Measurements from ENCODE around the gene TPM4.
"Not testable (repeated sequence)": the region's sequence is repeated elsewhere in the genome, so short reads cannot be mapped to it uniquely, and the experiment has no call there.

TPM4 gene

GRCh38 chr19:16073481-16073880 lies 2.8 kb upstream of the TPM4 start:
- no peak for DNase-seq (ENCODE audit: low spot score)

DNA sequence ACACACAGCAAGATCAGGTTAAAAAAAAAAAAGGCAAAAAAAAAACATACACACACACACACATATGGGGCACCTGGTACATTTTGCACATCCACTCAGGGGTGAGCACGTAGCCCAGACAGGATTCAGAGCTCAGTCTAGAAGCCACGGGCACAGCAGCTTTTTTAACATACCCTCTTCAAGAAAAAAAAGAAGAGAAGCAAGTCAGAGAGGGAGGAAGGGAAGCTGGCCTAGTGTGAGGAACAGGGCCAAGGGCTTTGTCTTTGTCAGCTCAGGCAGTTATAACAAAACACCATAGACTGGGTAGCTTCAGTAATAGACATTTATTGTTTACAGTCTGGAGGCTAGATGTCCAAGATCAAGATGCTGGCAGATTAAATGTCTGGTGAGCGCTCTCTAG lies 2.3 kb upstream of the TPM4 start:
- no peak for DNase-seq (ENCODE audit: low spot score)

DNA sequence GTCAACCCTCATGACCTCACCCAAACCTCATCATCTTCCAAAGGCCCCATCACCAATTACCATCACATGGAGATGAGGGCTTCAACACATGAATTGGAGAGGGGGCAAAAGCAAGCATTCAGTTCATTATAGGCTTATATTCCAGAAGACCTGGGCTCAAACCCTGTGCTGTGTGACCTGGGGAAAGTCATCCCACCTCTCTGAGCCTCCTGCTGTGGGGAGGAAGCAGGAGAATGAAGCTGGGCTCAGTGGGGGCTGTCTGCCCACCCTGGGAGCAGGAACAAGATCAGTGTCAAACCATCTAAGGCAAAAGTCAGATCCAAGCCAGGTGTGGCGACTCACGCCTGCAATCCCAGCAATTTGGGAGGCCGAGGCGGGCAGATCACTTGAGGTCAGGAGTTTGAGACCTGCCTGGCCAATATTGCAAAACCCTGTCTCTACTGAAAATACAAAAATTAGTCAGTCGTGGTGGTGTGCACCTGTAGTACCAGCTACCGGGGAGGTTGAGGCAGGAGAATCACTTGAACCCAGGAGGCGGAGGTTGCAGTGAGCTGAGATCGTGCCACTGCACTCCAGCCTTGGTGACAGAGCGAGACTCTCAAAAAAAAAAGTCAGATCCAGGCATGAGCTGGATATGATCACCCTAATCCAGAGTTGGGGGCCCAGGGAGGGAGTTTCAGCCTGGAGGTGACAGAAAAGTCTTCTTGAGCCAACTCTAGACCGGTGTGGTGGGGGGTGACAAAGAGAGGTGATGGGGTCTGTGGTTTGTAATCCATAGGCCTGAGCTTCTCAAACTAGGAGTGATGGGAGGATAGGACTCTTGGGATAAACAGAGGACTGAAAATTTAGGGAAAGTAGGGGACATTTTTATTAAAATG lies 1.6 kb upstream of the TPM4 start:
- DNase-seq (ENCODE audit: low spot score) = no peak

- no peak for DNase-seq (ENCODE audit: low spot score)
Observed at GRCh38 chr19:16075430-16076153, 703 bp upstream of the TPM4 start.

- DNase-seq (ENCODE audit: low spot score) = no peak
Observed at GRCh38 chr19:16076958-16077611, 790 bp downstream of the TPM4 start.

DNA sequence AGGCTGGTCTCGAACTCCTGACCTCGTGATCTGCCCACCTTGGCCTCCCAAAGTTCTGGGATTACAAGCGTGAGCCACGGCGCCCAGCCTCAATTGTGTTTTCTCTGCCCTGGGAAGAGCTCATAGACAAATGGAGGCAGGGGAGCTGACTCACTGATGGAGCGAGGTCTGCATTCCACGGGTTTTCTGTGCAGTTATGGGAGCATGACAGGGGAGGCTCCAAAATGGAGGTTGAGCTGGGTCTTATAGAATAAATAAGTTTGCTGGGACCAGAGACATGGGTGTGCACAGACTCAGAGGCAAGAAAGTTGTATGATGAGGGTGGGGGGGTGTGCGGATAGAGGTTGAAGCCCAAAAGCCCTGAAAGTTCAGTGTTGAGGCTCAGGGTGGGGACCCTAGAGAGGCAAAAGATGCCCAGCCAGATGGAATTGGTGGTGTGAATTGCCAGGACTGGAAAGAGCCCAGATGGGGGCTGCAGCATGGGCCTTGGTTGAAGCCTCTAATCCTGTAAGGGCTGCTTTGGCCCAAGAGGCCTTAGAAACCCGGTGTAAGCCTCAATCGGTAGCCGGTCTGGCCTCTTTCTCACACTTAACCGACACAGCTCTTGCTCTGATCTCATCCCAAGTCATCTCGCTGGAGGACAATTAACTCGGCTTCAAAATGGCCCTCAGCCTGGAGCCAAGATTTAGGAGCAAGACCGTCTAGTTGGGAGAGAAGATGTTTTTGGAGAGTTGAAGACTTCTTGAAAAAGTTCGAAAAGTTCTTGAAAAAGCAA lies 1.9 kb downstream of the TPM4 start:
- DNase-seq (ENCODE audit: low spot score) = no peak

GRCh38 chr19:16078759-16079707 lies 2.7 kb downstream of the TPM4 start:
- peak; percentile 90 for DNase-seq (ENCODE audit: low spot score)

GRCh38 chr19:16084067-16084685 lies 7.9 kb downstream of the TPM4 start:
- no peak for DNase-seq (ENCODE audit: low spot score)

DNA sequence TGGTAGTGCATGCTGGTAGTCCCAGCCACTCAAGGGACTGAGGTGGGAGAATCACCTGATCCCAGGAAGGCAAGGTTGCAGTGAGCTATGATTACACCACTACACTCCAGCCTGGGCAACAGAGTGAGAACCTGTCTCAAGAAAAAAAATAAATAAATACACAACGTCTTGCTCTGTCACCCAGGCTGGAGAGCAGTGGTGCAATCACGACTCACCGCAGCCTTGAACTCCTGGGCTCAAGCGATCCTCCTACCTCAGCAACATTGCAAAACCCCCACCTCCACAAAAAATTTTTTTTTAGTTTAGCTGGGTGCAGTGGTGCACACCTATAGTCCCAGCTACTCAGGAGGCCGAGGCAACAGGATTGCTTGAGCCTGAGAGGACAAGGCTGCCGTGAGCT lies 8.8 kb downstream of the TPM4 start:
- no peak for DNase-seq (ENCODE audit: low spot score)

- DNase-seq (ENCODE audit: low spot score) = not testable (repeated sequence)
Observed at GRCh38 chr19:16087404-16087803, 11.1 kb downstream of the TPM4 start.

- no peak for DNase-seq (ENCODE audit: low spot score)
Observed at GRCh38 chr19:16087940-16088339, 11.6 kb downstream of the TPM4 start.

DNA sequence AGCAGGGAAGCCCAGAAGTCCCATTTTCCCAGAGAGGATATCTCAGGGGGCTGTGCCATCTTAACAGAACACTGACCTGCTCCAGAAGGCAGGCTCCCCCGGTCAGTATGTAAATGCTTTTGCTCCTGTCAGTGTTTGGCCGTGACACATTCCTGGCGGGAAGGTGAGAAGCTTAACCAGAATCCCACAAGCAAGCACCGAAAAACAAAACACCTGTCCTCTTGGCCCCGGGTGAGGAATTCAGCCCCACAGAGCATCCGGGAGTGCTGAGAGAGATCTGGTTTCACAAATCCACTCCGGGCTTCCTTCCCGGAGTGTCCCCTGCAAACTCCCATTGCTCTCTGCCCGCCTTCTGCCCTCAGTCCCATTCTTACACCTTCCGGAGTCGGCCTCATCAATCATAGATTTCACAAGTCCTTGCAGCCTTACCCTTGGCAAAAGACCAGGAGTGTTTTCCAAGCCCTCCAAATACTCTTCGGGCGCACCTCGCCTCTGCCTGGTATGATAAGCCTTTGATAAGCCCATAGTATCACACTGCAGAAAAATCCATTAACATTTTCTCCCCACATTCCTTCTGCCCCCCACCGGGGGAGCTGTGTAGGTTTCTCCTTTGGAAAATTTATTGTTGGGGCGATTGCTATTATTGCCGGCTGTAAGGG lies 12.2 kb downstream of the TPM4 start:
- no peak for DNase-seq (ENCODE audit: low spot score)

GRCh38 chr19:16089010-16089846 lies 12.9 kb downstream of the TPM4 start:
- no peak for DNase-seq (ENCODE audit: low spot score)

- DNase-seq (ENCODE audit: low spot score) = no peak
Observed at GRCh38 chr19:16091546-16092475, 15.5 kb downstream of the TPM4 start.

GRCh38 chr19:16094360-16095070 lies 18.2 kb downstream of the TPM4 start:
- DNase-seq (ENCODE audit: low spot score) = no peak

- DNase-seq (ENCODE audit: low spot score) = no peak
Observed at GRCh38 chr19:16095071-16095571, 18.8 kb downstream of the TPM4 start.

DNA sequence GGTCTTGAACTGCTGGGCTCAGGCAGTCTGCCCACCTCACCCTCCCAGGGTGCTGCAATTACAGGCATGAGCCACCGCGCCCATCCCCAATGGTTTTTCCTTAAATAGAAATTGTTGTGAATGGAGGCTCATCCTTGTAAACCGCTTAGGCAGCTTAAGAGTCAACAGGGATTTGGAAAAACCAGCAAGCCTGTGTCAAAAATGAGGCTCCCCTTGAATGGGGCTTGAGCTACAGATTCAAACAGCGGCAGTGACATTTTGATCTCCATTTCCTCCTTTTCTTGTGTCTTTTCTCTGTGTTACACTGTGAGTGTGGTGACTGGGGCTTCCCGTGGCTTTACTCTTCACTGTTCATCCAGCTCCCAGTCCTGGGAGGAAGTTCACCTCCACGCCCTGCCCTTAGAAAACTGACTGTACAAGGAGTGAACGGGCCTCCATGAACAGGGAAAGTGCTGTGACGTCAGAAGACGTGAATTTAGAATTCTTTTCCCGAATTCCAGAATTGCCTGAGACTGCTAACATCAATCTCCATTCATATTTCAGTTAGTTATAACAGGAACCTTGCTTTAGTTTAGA lies 20.1 kb downstream of the TPM4 start:
- no peak for DNase-seq (ENCODE audit: low spot score)

Measured in CD4-positive, alpha-beta T cell treated with Interleukin-2 at 100 ng/mL for 4 hours (primary cell).